Right atrium auricular region (tissue), 2 donors: ENCODE data around the gene FGD4. TPM values are rescaled to one million over a fixed set of nuclear protein-coding genes. Genes with fewer than 3 reads are reported as not detected.

Source experiments
- DNase-seq: peaks from one replicate; pipeline ENCODE4 v3.0.0-alpha.2; 2019; ENCODE audit warnings: low spot score
- H3K27ac ChIP-seq, 2 donors: fragments of 200-600 bp; sonication (generic); 1 replicate in 1 of 2; 2 replicates in 1 of 2; pipeline ENCODE4 v1.5.1; 2016 to 2019
- H3K27me3 ChIP-seq, 2 donors: fragments of 200-600 bp; sonication (generic); one replicate each; pipeline versions ENCODE4 v1.5.1 to v1.6.0; 2017 to 2019
- H3K36me3 ChIP-seq: fragments of 200-600 bp; sonication (generic); one replicate; pipeline ENCODE4 v1.5.1; 2016
- H3K4me1 ChIP-seq, 2 donors: fragments of 200-600 bp; sonication (generic); one replicate each; pipeline versions ENCODE4 v1.5.1 to v1.6.0; 2017 to 2019
- H3K4me3 ChIP-seq, 2 donors: fragments of 200-600 bp; sonication (generic); 1 replicate in 1 of 2; 2 replicates in 1 of 2; pipeline ENCODE4 v1.5.1; 2017 to 2019; ENCODE audit warnings: mild to moderate bottlenecking in 1 of 2, moderate library complexity in 1 of 2
- H3K9me3 ChIP-seq, 2 donors: fragments of 200-600 bp; sonication (generic); one replicate each; pipeline ENCODE4 v1.5.1; 2019
- total RNA-seq, 2 donors: library from RNA; depleted of rRNA; stranded (reverse); fragments of >200 nt; gene quantifications; one replicate each; pipeline ENCODE4 v1.1.0, GENCODE V29; 2016
- TF ChIP-seq, protein P1 (sequence below), 2 donors: fragments of 200-600 bp; sonication (generic); IDR thresholded peaks; one replicate each; pipeline ENCODE4 v1.5.1; 2019; ENCODE audit warnings: antibody characterized with exemption in 2 of 2

FGD4 gene
- total RNA-seq, 2 donors from 2014 or later, result 13.5 to 16.2 TPM

DNA sequence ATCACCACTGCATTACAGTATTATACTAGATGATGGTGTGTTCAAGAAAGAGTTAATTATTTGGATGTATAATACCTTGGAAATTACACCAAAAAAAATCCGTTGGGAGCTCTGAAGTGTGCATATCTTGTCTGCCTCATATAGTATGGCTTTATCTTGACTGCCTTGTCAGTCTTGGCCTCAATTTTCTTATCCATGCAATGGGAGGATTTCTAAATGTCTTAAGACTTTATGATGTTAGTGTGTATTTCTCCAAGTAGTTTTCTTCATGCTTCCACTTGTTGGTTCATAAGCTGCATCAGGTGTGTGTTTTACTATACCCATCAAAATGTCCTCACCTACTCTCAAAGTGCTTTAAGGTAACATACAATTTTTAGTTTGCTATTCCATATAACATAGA is 84.6 kb downstream of the FGD4 start:
- Histone ChIP-seq H3K27ac (peak overlapping the region in 1 of 2 donors; percentile 28), H3K4me1 (peaks cover 0 to 26% of the 10 kb centered on the region in 2 donors)

GRCh38 chr12:32486158-32486557 is 86.8 kb downstream of the FGD4 start:
- TF ChIP-seq, protein P1, sequence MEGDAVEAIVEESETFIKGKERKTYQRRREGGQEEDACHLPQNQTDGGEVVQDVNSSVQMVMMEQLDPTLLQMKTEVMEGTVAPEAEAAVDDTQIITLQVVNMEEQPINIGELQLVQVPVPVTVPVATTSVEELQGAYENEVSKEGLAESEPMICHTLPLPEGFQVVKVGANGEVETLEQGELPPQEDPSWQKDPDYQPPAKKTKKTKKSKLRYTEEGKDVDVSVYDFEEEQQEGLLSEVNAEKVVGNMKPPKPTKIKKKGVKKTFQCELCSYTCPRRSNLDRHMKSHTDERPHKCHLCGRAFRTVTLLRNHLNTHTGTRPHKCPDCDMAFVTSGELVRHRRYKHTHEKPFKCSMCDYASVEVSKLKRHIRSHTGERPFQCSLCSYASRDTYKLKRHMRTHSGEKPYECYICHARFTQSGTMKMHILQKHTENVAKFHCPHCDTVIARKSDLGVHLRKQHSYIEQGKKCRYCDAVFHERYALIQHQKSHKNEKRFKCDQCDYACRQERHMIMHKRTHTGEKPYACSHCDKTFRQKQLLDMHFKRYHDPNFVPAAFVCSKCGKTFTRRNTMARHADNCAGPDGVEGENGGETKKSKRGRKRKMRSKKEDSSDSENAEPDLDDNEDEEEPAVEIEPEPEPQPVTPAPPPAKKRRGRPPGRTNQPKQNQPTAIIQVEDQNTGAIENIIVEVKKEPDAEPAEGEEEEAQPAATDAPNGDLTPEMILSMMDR (IDR thresholded peaks at IDR 0.05), result no peak
- Histone ChIP-seq H3K4me1 (peaks cover 0 to 29% of the 10 kb centered on the region in 2 donors), H3K9me3 (no peaks in the 10 kb centered on the region), H3K27me3 (no peaks in the 10 kb centered on the region), H3K4me3 (no peak overlapping the region), H3K27ac (peak overlapping the region in 1 of 2 donors; percentile 41), H3K36me3 (no peaks in the 10 kb centered on the region)
- DNase-seq, result no peak

More for the DNA sequence above, 84.6 kb downstream of the FGD4 start:
- TF ChIP-seq, protein P1 (IDR thresholded peaks at IDR 0.05), result no peak
- Histone ChIP-seq H3K9me3 (no peaks in the 10 kb centered on the region), H3K4me3 (no peak overlapping the region), H3K27me3 (no peaks in the 10 kb centered on the region), H3K36me3 (no peaks in the 10 kb centered on the region)
- DNase-seq, result no peak

- no peak overlapping the region for H3K4me3 ChIP-seq
- no peaks in the 10 kb centered on the region for H3K9me3 ChIP-seq
- peaks cover 0 to 15% of the 10 kb centered on the region in 2 donors for H3K4me1 ChIP-seq
- no peaks in the 10 kb centered on the region for H3K27me3 ChIP-seq
- H3K27ac ChIP-seq, result no peak overlapping the region
- no peak for DNase-seq
- no peaks in the 10 kb centered on the region for H3K36me3 ChIP-seq
- TF ChIP-seq, protein P1 (IDR thresholded peaks at IDR 0.05), result no peak
These were observed 88.8 kb downstream of the FGD4 start for GRCh38 chr12:32488132-32488531.

DNA sequence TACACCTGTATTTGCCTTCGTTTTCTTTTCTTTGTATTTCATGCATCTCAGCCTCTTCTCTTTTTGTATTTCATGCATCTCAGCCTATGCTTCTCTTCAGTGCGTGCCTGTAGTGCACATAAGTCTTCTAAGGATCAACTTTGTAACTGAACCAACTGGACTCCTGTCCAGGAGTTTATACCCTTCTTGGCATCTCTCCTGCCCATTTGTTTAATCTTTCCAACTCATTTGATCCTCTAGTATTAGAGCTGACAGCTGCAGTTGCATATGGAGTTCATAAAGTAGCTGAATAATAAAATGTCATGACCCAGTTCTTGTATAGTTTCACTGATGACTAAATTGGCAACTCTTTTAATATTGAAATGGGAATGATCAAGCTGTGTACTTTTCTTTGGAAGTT is 89.7 kb downstream of the FGD4 start:
- TF ChIP-seq, protein P1 (IDR thresholded peaks at IDR 0.05), result no peak
- Histone ChIP-seq H3K4me1 (peaks cover 0 to 6% of the 10 kb centered on the region in 2 donors), H3K36me3 (no peaks in the 10 kb centered on the region), H3K4me3 (no peak overlapping the region), H3K9me3 (no peaks in the 10 kb centered on the region), H3K27ac (no peak overlapping the region), H3K27me3 (no peaks in the 10 kb centered on the region)
- no peak for DNase-seq

DNA sequence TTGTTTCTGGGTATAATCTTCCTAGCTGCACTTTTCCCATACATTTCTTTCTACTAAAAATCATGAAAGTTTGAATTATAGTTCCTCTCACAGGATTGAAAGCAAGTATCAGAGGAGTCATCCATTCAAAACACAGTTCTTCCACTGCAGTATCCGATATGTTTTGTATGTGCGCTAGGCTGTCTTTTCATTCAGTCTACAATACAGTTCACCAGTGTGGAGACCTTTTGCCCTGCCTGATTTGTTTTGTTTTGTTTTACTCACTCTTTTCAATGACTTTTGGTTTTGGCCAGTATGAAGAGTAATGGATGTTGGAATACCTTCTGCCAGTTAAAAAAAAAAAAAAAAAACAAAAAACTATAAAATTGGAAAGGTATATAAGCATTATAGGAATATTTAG is 91.4 kb downstream of the FGD4 start:
- Histone ChIP-seq H3K36me3 (no peaks in the 10 kb centered on the region), H3K9me3 (no peaks in the 10 kb centered on the region), H3K4me3 (no peak overlapping the region), H3K27ac (no peak overlapping the region), H3K4me1 (peaks cover 0 to 5% of the 10 kb centered on the region in 2 donors), H3K27me3 (no peaks in the 10 kb centered on the region)
- DNase-seq, result no peak
- TF ChIP-seq, protein P1 (IDR thresholded peaks at IDR 0.05), result no peak

DNA sequence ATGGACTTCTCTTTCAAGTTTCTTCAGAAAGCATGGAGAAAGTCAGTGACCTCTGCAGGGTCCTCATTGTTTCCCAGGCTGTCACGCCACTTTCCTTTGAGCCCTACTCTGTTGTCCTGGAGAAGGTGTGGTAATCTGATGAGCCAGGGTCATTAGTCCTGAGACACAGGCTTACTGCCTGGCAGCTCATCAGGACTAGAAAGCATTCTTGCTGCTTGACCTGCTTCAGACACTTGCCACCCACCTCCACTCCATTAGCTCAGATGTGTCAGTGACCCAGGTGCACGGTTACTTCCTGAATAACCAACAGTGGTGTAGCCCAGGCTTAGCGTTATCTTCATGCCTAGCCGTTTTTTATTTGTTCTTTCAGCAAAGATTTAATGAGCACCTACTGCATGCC is 93.9 kb downstream of the FGD4 start:
- TF ChIP-seq, protein P1 (IDR thresholded peaks at IDR 0.05), result no peak
- H3K4me3 ChIP-seq, result no peak overlapping the region
- DNase-seq, result no peak
- no peaks in the 10 kb centered on the region for H3K27me3 ChIP-seq
- peaks cover 0 to 21% of the 10 kb centered on the region in 2 donors for H3K4me1 ChIP-seq
- H3K36me3 ChIP-seq, result no peaks in the 10 kb centered on the region
- H3K27ac ChIP-seq, result no peak overlapping the region
- no peaks in the 10 kb centered on the region for H3K9me3 ChIP-seq
